Bronchial smooth muscle cell (primary cell): ENCODE results near the gene FAM83G. TPM values are rescaled to one million over a fixed set of nuclear protein-coding genes. Genes with fewer than 3 reads are reported as not detected.

ENCODE experiments used
- total RNA-seq: library from RNA; depleted of rRNA; stranded (reverse); fragments of >200 nt; gene quantifications from 2 replicates; pipeline ENCODE4 v1.2.1, GENCODE V29; 2014

Gene FAM83G
- total RNA-seq = 4.6 and 6.9 TPM in 2 replicates

GRCh38 chr17:19004421-19005136, at the start of gene FAM83G:
Gene FAM83G, minus strand, starts transcription at chr17:19004764. Its CDS starts 723 bp downstream, at chr17:19004041.

GRCh38 chr17:19046782-19047375, 42.3 kb upstream of the FAM83G start, which contains the start of gene GRAP:
Gene GRAP, minus strand, starts transcription at chr17:19046957. Its CDS starts 31 bp downstream, at chr17:19046926.

DNA sequence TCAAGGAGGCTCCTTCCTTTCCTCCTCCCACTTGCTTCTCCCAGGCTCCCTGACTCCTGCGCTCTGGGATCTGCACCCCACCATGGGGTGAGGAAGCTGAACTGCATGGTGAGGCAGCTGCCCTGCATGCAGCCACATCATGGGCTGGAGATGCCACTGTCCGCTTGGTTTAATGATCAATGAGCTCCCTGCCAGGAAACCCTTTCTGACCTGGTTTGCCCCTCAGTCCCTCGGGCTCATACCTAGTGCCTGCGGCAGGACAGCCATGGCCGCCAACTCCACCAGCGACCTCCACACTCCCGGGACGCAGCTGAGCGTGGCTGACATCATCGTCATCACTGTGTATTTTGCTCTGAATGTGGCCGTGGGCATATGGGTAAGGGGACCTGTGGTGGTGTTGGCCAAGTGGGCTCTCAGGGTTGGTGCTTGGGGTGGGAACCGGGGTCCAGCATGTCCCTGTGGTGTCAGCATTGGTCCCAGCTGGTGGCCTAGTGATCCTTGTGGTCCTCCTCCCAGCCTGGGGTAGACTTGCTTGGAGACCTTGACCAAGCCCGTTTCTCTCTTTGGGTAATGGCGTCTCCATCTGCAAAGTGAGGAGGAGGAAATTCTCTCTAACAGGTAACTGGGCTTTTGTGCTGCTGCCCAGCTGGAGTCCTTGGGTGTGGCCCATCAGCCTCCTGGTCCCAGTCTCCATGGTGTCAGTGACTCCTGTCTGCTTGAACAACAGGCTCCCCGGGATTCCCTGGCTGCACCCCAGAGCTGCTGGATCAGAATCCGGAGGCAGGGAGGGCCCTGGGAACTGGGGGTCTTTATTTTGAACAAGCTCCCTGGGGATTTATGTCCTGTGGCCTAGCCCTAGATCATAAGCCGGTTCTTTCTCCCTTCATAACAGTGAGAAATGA, 52.4 kb downstream of the FAM83G start, which contains the start of gene SLC5A10:
Gene SLC5A10 (plus strand): TSS at position 225 of the 902 bp plus-strand sequence. CDS start 41 bp downstream, at position 266.

Other genes with a start within 250 kb of the FAM83G start
- 63.0 and 69.8 TPM in 2 replicates for gene TVP23B, start 223.6 kb downstream of the FAM83G start, total RNA-seq
- gene PRPSAP2, start 146.6 kb downstream of the FAM83G start, total RNA-seq = 35.9 and 57.3 TPM in 2 replicates
- not detected in 2 replicates for gene SLC5A10, start 52.6 kb downstream of the FAM83G start, total RNA-seq
- gene GRAP, start 42.2 kb upstream of the FAM83G start, total RNA-seq = under 0.01 and 0.34 TPM in 2 replicates
- 0.16 TPM in 1 of 2 replicates, not detected in the other for gene GRAPL, start 122.8 kb upstream of the FAM83G start, total RNA-seq
- gene EPN2, start 232.6 kb upstream of the FAM83G start, total RNA-seq = 18.8 and 23.9 TPM in 2 replicates